K562 (cell line): ENCODE results near the gene RBPJL. TPM values are rescaled to one million over a fixed set of nuclear protein-coding genes. Genes with fewer than 3 reads are reported as not detected.

Experiments
- AFF1 ChIP-seq, 2 experiments: fragments of 450-650 bp; IDR thresholded peaks; 2 replicates each; pipeline ENCODE4 v1.6.1; 2018; ENCODE audit warnings: mild to moderate bottlenecking in 2 of 2, low read depth in 1 of 2; ENCODE audit not compliant: partially characterized antibody in 2 of 2
- BCOR ChIP-seq: fragments of 450-650 bp; IDR thresholded peaks from 2 replicates; pipeline ENCODE4 v1.6.1; 2016
- CBFA2T3 ChIP-seq: fragments of 450-650 bp; IDR thresholded peaks from 2 replicates; pipeline ENCODE4 v1.6.1; 2017
- CHD4 ChIP-seq: fragments of 200-600 bp; sonication (generic); IDR thresholded peaks from 3 replicates; pipeline ENCODE4 v1.6.1; 2012; ENCODE audit warnings: low read depth, mild to moderate bottlenecking, mixed read lengths, low read length, inconsistent platforms; ENCODE audit not compliant: insufficient read depth, insufficient replicate concordance, poor library complexity, severe bottlenecking
- CREB1 ChIP-seq, 2 experiments: sonication (generic) in 1 of 2; formaldehyde crosslinking in 1 of 2; IDR thresholded peaks; 2 replicates each; pipeline versions ENCODE4 v1.6.1 to v1.8.0; 2012 to 2022; ENCODE audit warnings: inconsistent platforms in 1 of 2, mild to moderate bottlenecking in 1 of 2, missing genetic modification reagents in 1 of 2, moderate library complexity in 1 of 2
- ELF4 ChIP-seq: fragments of 450-650 bp; formaldehyde crosslinking; IDR thresholded peaks from 2 replicates; pipeline ENCODE4 v1.4.0; 2022; ENCODE audit warnings: missing genetic modification characterization
- HDAC2 ChIP-seq: fragments of 450-650 bp; IDR thresholded peaks from 2 replicates; pipeline ENCODE4 v1.6.1; 2016; ENCODE audit warnings: mild to moderate bottlenecking
- HNRNPH1 ChIP-seq: fragments of 200-400 bp; formaldehyde crosslinking; optimal IDR thresholded peaks from 2 replicates; pipeline ENCODE3; 2017; ENCODE audit warnings: low read depth, mild to moderate bottlenecking, low read length, moderate library complexity
- HNRNPLL ChIP-seq: fragments of 200-400 bp; formaldehyde crosslinking; IDR thresholded peaks from 2 replicates; pipeline ENCODE4 v1.6.1; 2017; ENCODE audit warnings: low read length, low read depth, mild to moderate bottlenecking; ENCODE audit not compliant: poor library complexity, severe bottlenecking
- IRF2 ChIP-seq: sonication (generic); formaldehyde crosslinking; IDR thresholded peaks from 2 replicates; pipeline ENCODE4 v1.8.1; 2022; ENCODE audit warnings: mild to moderate bottlenecking, missing genetic modification reagents
- KDM1A ChIP-seq, 2 experiments: fragments of 450-650 bp; IDR thresholded peaks; 2 replicates each; pipeline ENCODE4 v1.6.1; 2016; ENCODE audit warnings: mild to moderate bottlenecking in 2 of 2
- NCOA2 ChIP-seq, 2 experiments: fragments of 450-650 bp; IDR thresholded peaks; 2 replicates each; pipeline ENCODE4 v1.6.1; 2018; ENCODE audit warnings: mild to moderate bottlenecking in 2 of 2, moderate library complexity in 1 of 2; ENCODE audit not compliant: partially characterized antibody in 2 of 2
- RBM25 ChIP-seq: fragments of 200-400 bp; formaldehyde crosslinking; IDR thresholded peaks from 2 replicates; pipeline ENCODE4 v1.6.1; 2018; ENCODE audit warnings: low read length, low read depth, moderate library complexity; ENCODE audit not compliant: severe bottlenecking
- RUNX1 ChIP-seq: sonication (generic); IDR thresholded peaks from 2 replicates; pipeline ENCODE4 v1.6.1; 2016; ENCODE audit warnings: antibody characterized with exemption, low read depth
- SMARCA5 ChIP-seq: fragments of 450-650 bp; IDR thresholded peaks from 2 replicates; pipeline ENCODE4 v1.6.1; 2016
- STAT5B ChIP-seq: fragments of 250-450 bp; sonication (Bioruptor Pico); IDR thresholded peaks from 2 replicates; pipeline ENCODE4 v1.8.0; 2021; ENCODE audit warnings: mild to moderate bottlenecking, inconsistent platforms
- TBL1XR1 ChIP-seq, 2 experiments: IDR thresholded peaks; 2 replicates each; pipeline ENCODE4 v1.6.1; 2012; ENCODE audit warnings: improper control_type of control experiment in 2 of 2, low read length in 2 of 2, mild to moderate bottlenecking in 1 of 2
- ZFP30 ChIP-seq: fragments of 250-450 bp; sonication (Bioruptor Pico); IDR thresholded peaks from 2 replicates; pipeline ENCODE4 v1.8.0; 2022; ENCODE audit warnings: moderate library complexity, mild to moderate bottlenecking, inconsistent platforms, borderline replicate concordance
- ZNF274 ChIP-seq: IDR thresholded peaks from 2 replicates; pipeline ENCODE4 v1.6.1; 2011; ENCODE audit warnings: low read depth, mild to moderate bottlenecking, low read length, moderate library complexity, borderline replicate concordance
- ZNF316 ChIP-seq: fragments of 450-650 bp; IDR thresholded peaks from 2 replicates; pipeline ENCODE4 v1.6.1; 2016
- ZNF717 ChIP-seq: fragments of 250-450 bp; sonication (Bioruptor Pico); IDR thresholded peaks from 2 replicates; pipeline ENCODE4 v1.5.0; 2021
- ZNF764 ChIP-seq: fragments of 250-450 bp; sonication (Bioruptor Pico); IDR thresholded peaks from 2 replicates; pipeline ENCODE4 v1.4.0; 2020; ENCODE audit warnings: low read depth, mild to moderate bottlenecking, moderate library complexity
- ZSCAN29 ChIP-seq: fragments of 450-650 bp; IDR thresholded peaks from 2 replicates; pipeline ENCODE4 v1.6.1; 2017
- polyA plus RNA-seq, 8 experiments: library from polyadenylated mRNA; depleted of rRNA in 4 of 8; stranded (reverse) in 5 of 8; unstranded in 3 of 8; fragments of >200 nt; fragmentation: Nextera tagmentation in 2 of 8; fragmentation: Illumina TruSeq in 1 of 8; extraction: Ambion mirVana in 2 of 8; extraction: Trizol in 1 of 8; gene quantifications; 2 replicates each; pipeline versions ENCODE4 v1.2.1 to v1.2.3, GENCODE V29; 2011 to 2014; ENCODE audit warnings: inconsistent platforms in 1 of 8, missing spikeins in 1 of 8
- total RNA-seq, 7 experiments: library from RNA; depleted of rRNA in 6 of 7; stranded (reverse); fragments of >200 nt in 6 of 7; fragmentation: Illumina TruSeq in 2 of 7; extraction: Trizol in 2 of 7; gene quantifications; 2 replicates each; pipeline versions ENCODE4 v1.2.1 to v1.2.3, GENCODE V29; 2011 to 2021; ENCODE audit warnings: low replicate concordance in 1 of 7
- TF ChIP-seq, protein P1 (sequence below): fragments of 250-450 bp; sonication (Bioruptor Pico); IDR thresholded peaks from 2 replicates; pipeline ENCODE4 v1.8.0; 2022; ENCODE audit warnings: inconsistent platforms

RBPJL gene
- total and polyA plus RNA-seq, 9 of the 15 experiments (the other 6 are each of a cell fraction or from before 2014, with no cell fraction given) = not detected

DNA sequence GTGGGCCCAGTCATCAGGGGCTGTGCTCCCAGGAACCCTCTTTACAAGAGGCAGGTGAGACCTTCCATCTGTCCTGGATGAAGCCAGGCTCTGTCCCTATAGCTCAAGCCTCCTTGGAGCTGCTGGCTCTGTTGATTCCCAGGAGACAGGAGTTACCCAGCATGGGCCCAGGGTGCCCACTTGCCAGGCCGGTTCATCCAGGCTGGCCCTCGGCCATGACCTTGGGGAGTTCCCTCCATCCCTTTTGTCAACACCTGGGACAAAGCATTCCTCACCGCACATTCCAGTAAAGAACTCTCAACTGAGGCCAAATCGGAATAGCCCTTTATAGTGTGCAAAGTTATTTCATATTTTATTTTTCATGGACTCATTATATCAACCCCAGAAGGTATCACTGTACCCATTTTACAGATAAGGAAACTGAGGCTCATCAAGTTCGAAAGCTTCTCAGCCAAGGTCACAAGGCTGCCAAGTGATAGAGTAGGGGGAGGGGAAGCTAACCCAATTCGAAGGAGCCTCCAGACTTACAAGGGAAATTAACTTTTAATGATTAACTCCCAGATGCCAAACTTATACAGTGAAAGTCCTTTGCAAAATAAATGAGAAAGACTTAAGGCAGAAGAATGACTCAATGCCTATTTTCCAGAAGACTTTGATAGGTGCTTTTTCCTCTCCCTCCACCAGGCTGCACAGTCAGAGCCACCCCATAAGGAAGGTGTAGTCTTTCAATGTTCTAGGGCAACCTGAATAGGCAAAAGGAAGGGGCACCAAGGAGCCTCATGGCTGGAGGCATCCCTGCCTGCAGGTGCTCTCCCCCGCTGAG lies 23.1 kb downstream of the RBPJL start (continued):
- TF ChIP-seq HNRNPH1 (no peak), CHD4 (peak; percentile 50), AFF1 (IDR thresholded peaks at IDR 0.05; ENCODE audit: low read depth in 1 of 2, partially characterized antibody in 2 of 2) (no peak), HNRNPLL (no peak), KDM1A (IDR thresholded peaks at IDR 0.05) (peak; percentile 52 to 73; a peak in 3 of 4 replicates), RUNX1 (no peak), HDAC2 (0 out of 2 replicates have a peak, but pooled peaks have one; percentile 33), ZNF274 (no peak), IRF2 (CRISPR knock-in tag) (no peak), ZNF316 (no peak), ZNF764 (CRISPR knock-in tag) (no peak), TBL1XR1 (IDR thresholded peaks at IDR 0.05; ENCODE audit: low read length in 2 of 2) (no peak), NCOA2 (IDR thresholded peaks at IDR 0.05; ENCODE audit: partially characterized antibody in 2 of 2) (no peak), BCOR (peak; percentile 88), STAT5B (CRISPR knock-in tag) (no peak), CBFA2T3 (no peak), ELF4 (CRISPR knock-in tag) (no peak), ZFP30 (no peak), CREB1 (IDR thresholded peaks at IDR 0.05) (no peak), CREB1 (CRISPR knock-in tag; IDR thresholded peaks at IDR 0.05) (no peak), RBM25 (peak; percentile 97), ZSCAN29 (no peak), ZNF717 (CRISPR knock-in tag) (no peak), SMARCA5 (peak; percentile 59; the same call in 1 of the 2 replicates)
- TF ChIP-seq, protein P1, sequence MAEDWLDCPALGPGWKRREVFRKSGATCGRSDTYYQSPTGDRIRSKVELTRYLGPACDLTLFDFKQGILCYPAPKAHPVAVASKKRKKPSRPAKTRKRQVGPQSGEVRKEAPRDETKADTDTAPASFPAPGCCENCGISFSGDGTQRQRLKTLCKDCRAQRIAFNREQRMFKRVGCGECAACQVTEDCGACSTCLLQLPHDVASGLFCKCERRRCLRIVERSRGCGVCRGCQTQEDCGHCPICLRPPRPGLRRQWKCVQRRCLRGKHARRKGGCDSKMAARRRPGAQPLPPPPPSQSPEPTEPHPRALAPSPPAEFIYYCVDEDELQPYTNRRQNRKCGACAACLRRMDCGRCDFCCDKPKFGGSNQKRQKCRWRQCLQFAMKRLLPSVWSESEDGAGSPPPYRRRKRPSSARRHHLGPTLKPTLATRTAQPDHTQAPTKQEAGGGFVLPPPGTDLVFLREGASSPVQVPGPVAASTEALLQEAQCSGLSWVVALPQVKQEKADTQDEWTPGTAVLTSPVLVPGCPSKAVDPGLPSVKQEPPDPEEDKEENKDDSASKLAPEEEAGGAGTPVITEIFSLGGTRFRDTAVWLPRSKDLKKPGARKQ (CRISPR knock-in tag) = no peak
